H9 (cell line): ENCODE measurements around the gene WASF3. TPM values are rescaled to one million over a fixed set of nuclear protein-coding genes. Genes with fewer than 3 reads are reported as not detected.

Experiments used
- DNase-seq: peaks from one replicate; pipeline ENCODE4 v3.0.0-alpha.2; 2017
- H2AFZ ChIP-seq: one replicate; pipeline ENCODE4 v1.6.1; 2013; ENCODE audit warnings: mild to moderate bottlenecking, low read length, control low read depth, moderate library complexity
- H2AK5ac ChIP-seq: 2 replicates; pipeline ENCODE4 v1.6.1; 2013; ENCODE audit warnings: low read length, control low read depth, mixed read lengths; ENCODE audit not compliant: insufficient read length
- H2BK120ac ChIP-seq: one replicate; pipeline ENCODE4 v1.6.1; 2013; ENCODE audit warnings: low read depth, mild to moderate bottlenecking, low read length, control low read depth, inconsistent platforms; ENCODE audit not compliant: poor library complexity, severe bottlenecking
- H2BK12ac ChIP-seq: 2 replicates; pipeline ENCODE4 v1.6.1; 2013; ENCODE audit warnings: low read length, control low read depth, mixed read lengths, low read depth; ENCODE audit not compliant: insufficient read length
- H2BK15ac ChIP-seq: 2 replicates; pipeline ENCODE4 v1.6.1; 2013; ENCODE audit warnings: low read depth, low read length, control low read depth
- H2BK20ac ChIP-seq: one replicate; pipeline ENCODE4 v1.6.1; 2013; ENCODE audit warnings: low read depth, mild to moderate bottlenecking, low read length, control low read depth, inconsistent platforms; ENCODE audit not compliant: poor library complexity, severe bottlenecking
- H2BK5ac ChIP-seq: 2 replicates; pipeline ENCODE4 v1.6.1; 2013; ENCODE audit warnings: low read length, control low read depth, mixed read lengths; ENCODE audit not compliant: insufficient read length
- H3K14ac ChIP-seq: 2 replicates; pipeline ENCODE4 v1.6.1; 2013; ENCODE audit warnings: low read length, control low read depth; ENCODE audit not compliant: insufficient read depth
- H3K18ac ChIP-seq: 2 replicates; pipeline ENCODE4 v1.6.1; 2013; ENCODE audit warnings: low read depth, mild to moderate bottlenecking, mixed read lengths, low read length, control low read depth; ENCODE audit not compliant: insufficient read length
- H3K23ac ChIP-seq: 2 replicates; pipeline ENCODE4 v1.6.1; 2013; ENCODE audit warnings: low read length, control low read depth, mixed read lengths, low read depth; ENCODE audit not compliant: insufficient read length
- H3K23me2 ChIP-seq: 2 replicates; pipeline ENCODE4 v1.6.1; 2013; ENCODE audit warnings: low read depth, mild to moderate bottlenecking, mixed read lengths, low read length, control low read depth; ENCODE audit not compliant: insufficient read length, poor library complexity, severe bottlenecking
- H3K27ac ChIP-seq: 2 replicates; pipeline ENCODE4 v1.5.1; 2013; ENCODE audit warnings: low read length, control low read depth, mixed read lengths, low read depth; ENCODE audit not compliant: insufficient read length
- H3K27me3 ChIP-seq: 2 replicates; pipeline ENCODE4 v1.6.1; 2013; ENCODE audit warnings: low read length, control low read depth, inconsistent platforms; ENCODE audit not compliant: insufficient read depth
- H3K4ac ChIP-seq: 2 replicates; pipeline ENCODE4 v1.6.1; 2013; ENCODE audit warnings: low read depth, mild to moderate bottlenecking, control low read depth, inconsistent platforms, low read length, moderate library complexity
- H3K4me1 ChIP-seq: 2 replicates; pipeline ENCODE4 v1.6.1; 2013; ENCODE audit warnings: low read length, control low read depth, inconsistent platforms; ENCODE audit not compliant: insufficient read depth
- H3K4me2 ChIP-seq: 2 replicates; pipeline ENCODE4 v1.6.1; 2013; ENCODE audit warnings: low read length, control low read depth, mixed read lengths; ENCODE audit not compliant: insufficient read length, insufficient read depth
- H3K56ac ChIP-seq: 2 replicates; pipeline ENCODE4 v1.6.1; 2013; ENCODE audit warnings: low read depth, mild to moderate bottlenecking, mixed read lengths, low read length, control low read depth; ENCODE audit not compliant: insufficient read length
- H3K79me1 ChIP-seq: 2 replicates; pipeline ENCODE4 v1.6.1; 2013; ENCODE audit warnings: low read depth, mild to moderate bottlenecking, moderate library complexity, low read length, control low read depth, inconsistent platforms; ENCODE audit not compliant: insufficient read depth, poor library complexity, severe bottlenecking
- H3K79me2 ChIP-seq: 2 replicates; pipeline ENCODE4 v1.6.1; 2013; ENCODE audit warnings: low read length, control low read depth, inconsistent platforms; ENCODE audit not compliant: insufficient read depth
- H3K9ac ChIP-seq: 2 replicates; pipeline ENCODE4 v1.6.1; 2013; ENCODE audit warnings: low read length, control low read depth, mixed read lengths; ENCODE audit not compliant: insufficient read length; ENCODE audit errors: extremely low read depth
- H3K9me3 ChIP-seq: one replicate; pipeline ENCODE4 v1.6.1; 2013; ENCODE audit warnings: low read depth, low read length, inconsistent platforms; ENCODE audit not compliant: control insufficient read depth
- H3T11ph ChIP-seq: one replicate; pipeline ENCODE4 v1.6.1; 2013; ENCODE audit warnings: mild to moderate bottlenecking, low read length, control low read depth, inconsistent platforms
- H4K20me1 ChIP-seq: one replicate; pipeline ENCODE4 v1.6.1; 2013; ENCODE audit not compliant: control insufficient read depth, insufficient read length, insufficient read depth
- H4K5ac ChIP-seq: 2 replicates; pipeline ENCODE4 v1.6.1; 2013; ENCODE audit warnings: low read depth, mild to moderate bottlenecking, mixed read lengths, low read length, control low read depth; ENCODE audit not compliant: insufficient read length
- H4K8ac ChIP-seq: replicated peaks from 2 replicates; pipeline ENCODE4 v1.6.1; 2013; ENCODE audit warnings: low read length, control low read depth, mixed read lengths, low read depth; ENCODE audit not compliant: insufficient read length
- H4K91ac ChIP-seq: 2 replicates; pipeline ENCODE4 v1.6.1; 2013; ENCODE audit warnings: low read depth, mild to moderate bottlenecking, moderate library complexity, mixed read lengths, low read length, control low read depth; ENCODE audit not compliant: insufficient read length
- H3K27ac Mint-ChIP-seq, 3 experiments: 2 replicates in 2 of 3; 3 replicates in 1 of 3; pipeline ENCODE4 v1.8.0; 2020 to 2021; ENCODE audit warnings: mixed read lengths in 3 of 3, mild to moderate bottlenecking in 1 of 3, moderate library complexity in 1 of 3
- H3K27me3 Mint-ChIP-seq: 2 replicates; pipeline ENCODE4 v1.8.0; 2021; ENCODE audit warnings: low read depth, mild to moderate bottlenecking, moderate library complexity, mixed read lengths
- H3K36me3 Mint-ChIP-seq, 3 experiments: 2 replicates in 2 of 3; 3 replicates in 1 of 3; pipeline ENCODE4 v1.8.0; 2020 to 2021; ENCODE audit warnings: low read depth in 3 of 3, mixed read lengths in 3 of 3; ENCODE audit not compliant: insufficient read depth in 1 of 3
- H3K4me1 Mint-ChIP-seq, 2 experiments: 2 replicates each; pipeline ENCODE4 v1.8.0; 2020; ENCODE audit warnings: mixed read lengths in 2 of 2
- H3K4me3 Mint-ChIP-seq, 2 experiments: 2 replicates in 1 of 2; 3 replicates in 1 of 2; pipeline ENCODE4 v1.8.0; 2020 to 2021; ENCODE audit warnings: mild to moderate bottlenecking in 2 of 2, mixed read lengths in 2 of 2, moderate library complexity in 1 of 2
- H3K9me3 Mint-ChIP-seq, 2 experiments: 2 replicates in 1 of 2; 3 replicates in 1 of 2; pipeline ENCODE4 v1.8.0; 2020; ENCODE audit warnings: mild to moderate bottlenecking in 2 of 2, mixed read lengths in 2 of 2, moderate library complexity in 1 of 2
- WGBS: extraction: QIAGEN DNeasy Blood & Tissue Kit; methylation state at CpG from one replicate; pipeline ENCODE4 v1.1.7; 2013; ENCODE audit warnings: missing lambda C conversion rate, low lambda C conversion rate, mixed read lengths; ENCODE audit not compliant: insufficient read length; ENCODE audit errors: extremely low coverage; 5-methylcytosine and 5-hydroxymethylcytosine counted together
- total RNA-seq: library from RNA; stranded (reverse); gene quantifications from 2 replicates; pipeline ENCODE4 v1.2.1, GENCODE V29; 2021
- TF ChIP-seq, protein P1 (sequence below): fragments of 200-600 bp; sonication (generic); conservative IDR thresholded peaks from 3 replicates; pipeline ENCODE4 v1.8.0; 2021; ENCODE audit warnings: antibody characterized with exemption, mild to moderate bottlenecking

WASF3 gene
- total RNA-seq, 1 experiment from 2014 or later: 22.2 TPM

DNA sequence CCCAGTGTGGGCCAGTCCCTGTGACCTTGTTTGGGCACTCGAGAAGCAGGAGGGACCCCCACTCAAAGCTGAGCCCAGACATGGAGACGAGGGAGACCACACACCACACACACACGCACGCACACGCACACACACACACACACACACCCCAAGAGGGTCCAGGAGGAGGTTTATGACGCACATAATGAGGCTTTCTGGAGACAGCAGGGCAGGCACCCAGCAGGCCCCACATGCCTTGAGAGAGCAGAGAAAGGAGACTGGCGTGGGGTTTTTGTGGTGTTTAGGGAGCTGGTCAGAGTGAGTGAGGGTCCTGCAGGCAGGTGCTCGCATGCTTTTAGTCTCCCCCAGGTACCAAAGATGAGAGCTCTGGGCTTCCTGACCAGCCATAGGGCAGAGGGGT lies 160.7 kb downstream of the WASF3 start:
- Histone ChIP-seq H3K56ac (no peak overlapping the region), H4K5ac (no peak overlapping the region), H3K14ac (0 out of 2 replicates have a peak overlapping the region, but pooled peaks have one; percentile 27), H4K8ac (no peak overlapping the region), H3K79me2 (no peaks in the 10 kb centered on the region), H3K4ac (no peak overlapping the region), H3K79me1 (no peaks in the 10 kb centered on the region), H3K23me2 (no peaks in the 10 kb centered on the region), H2BK15ac (no peak overlapping the region), H2BK120ac (no peak overlapping the region), H2BK5ac (no peak overlapping the region), H2AFZ (no peak overlapping the region), H3K18ac (no peak overlapping the region), H3K27ac (no peak overlapping the region), H3K4me1 (no peaks in the 10 kb centered on the region), H2BK12ac (no peak overlapping the region), H2BK20ac (no peak overlapping the region), H3K4me2 (no peak overlapping the region), H3K27me3 (no peaks in the 10 kb centered on the region), H3K9me3 (peaks cover 4% of the 10 kb centered on the region), H2AK5ac (no peak overlapping the region), H3K23ac (no peak overlapping the region), H3K9ac (no peak overlapping the region), H3T11ph (no peak overlapping the region), H4K20me1 (peaks cover 4% of the 10 kb centered on the region), H4K91ac (no peak overlapping the region)
- H3K36me3 Mint-ChIP-seq: peaks cover 0 to 5% (median 0%) of the 10 kb centered on the region in 3 experiments; a peak in 1 of 7 replicates
- TF ChIP-seq, protein P1, sequence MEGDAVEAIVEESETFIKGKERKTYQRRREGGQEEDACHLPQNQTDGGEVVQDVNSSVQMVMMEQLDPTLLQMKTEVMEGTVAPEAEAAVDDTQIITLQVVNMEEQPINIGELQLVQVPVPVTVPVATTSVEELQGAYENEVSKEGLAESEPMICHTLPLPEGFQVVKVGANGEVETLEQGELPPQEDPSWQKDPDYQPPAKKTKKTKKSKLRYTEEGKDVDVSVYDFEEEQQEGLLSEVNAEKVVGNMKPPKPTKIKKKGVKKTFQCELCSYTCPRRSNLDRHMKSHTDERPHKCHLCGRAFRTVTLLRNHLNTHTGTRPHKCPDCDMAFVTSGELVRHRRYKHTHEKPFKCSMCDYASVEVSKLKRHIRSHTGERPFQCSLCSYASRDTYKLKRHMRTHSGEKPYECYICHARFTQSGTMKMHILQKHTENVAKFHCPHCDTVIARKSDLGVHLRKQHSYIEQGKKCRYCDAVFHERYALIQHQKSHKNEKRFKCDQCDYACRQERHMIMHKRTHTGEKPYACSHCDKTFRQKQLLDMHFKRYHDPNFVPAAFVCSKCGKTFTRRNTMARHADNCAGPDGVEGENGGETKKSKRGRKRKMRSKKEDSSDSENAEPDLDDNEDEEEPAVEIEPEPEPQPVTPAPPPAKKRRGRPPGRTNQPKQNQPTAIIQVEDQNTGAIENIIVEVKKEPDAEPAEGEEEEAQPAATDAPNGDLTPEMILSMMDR: no peak
- WGBS: no CpG with 5 or more reads among the region's 8 CpGs
- peaks cover 9 to 10% of the 10 kb centered on the region in 2 experiments; a peak in 4 of 5 replicates for H3K9me3 Mint-ChIP-seq
- no peaks in the 10 kb centered on the region for H3K27me3 Mint-ChIP-seq
- H3K4me3 Mint-ChIP-seq: no peak overlapping the region
- no peak overlapping the region for H3K27ac Mint-ChIP-seq
- peaks cover 3 to 6% of the 10 kb centered on the region in 2 experiments; a peak in 1 of 4 replicates for H3K4me1 Mint-ChIP-seq
- no peak for DNase-seq
